Activated CD8-positive, alpha-beta memory T cell treated with anti-CD3 and anti-CD28 coated beads for 48 hours (primary cell): ENCODE measurements around the gene EFCC1.

Experiments
- DNase-seq, 3 experiments: peaks; one replicate each; pipeline ENCODE4 v3.0.0-alpha.2; 2020; ENCODE audit warnings: low read depth in 2 of 3, low spot score in 2 of 3

The EFCC1 gene

GRCh38 chr3:129014793-129015345 lies 13.8 kb downstream of the EFCC1 start:
- no peak for DNase-seq

- DNase-seq = no peak
These were observed 14.4 kb downstream of the EFCC1 start for GRCh38 chr3:129015388-129016105.

- no peak for DNase-seq
These were observed 15.2 kb downstream of the EFCC1 start for GRCh38 chr3:129016356-129016719.

- no peak for DNase-seq
These were observed 15.8 kb downstream of the EFCC1 start for GRCh38 chr3:129016720-129017483.

- no peak for DNase-seq
These were observed 16.4 kb downstream of the EFCC1 start for GRCh38 chr3:129017484-129017899.

- DNase-seq = no peak
These were observed 17.2 kb downstream of the EFCC1 start for GRCh38 chr3:129018271-129018670.

GRCh38 chr3:129018751-129019150 lies 17.6 kb downstream of the EFCC1 start:
- DNase-seq = no peak

- DNase-seq = no peak
These were observed 18.2 kb downstream of the EFCC1 start for GRCh38 chr3:129019266-129019665.

- no peak for DNase-seq
These were observed 19.6 kb downstream of the EFCC1 start for GRCh38 chr3:129020691-129021090.

GRCh38 chr3:129021140-129021551 lies 20.0 kb downstream of the EFCC1 start:
- DNase-seq = no peak

GRCh38 chr3:129022114-129023007 lies 21.3 kb downstream of the EFCC1 start:
- DNase-seq = no peak

- DNase-seq = no peak
These were observed 21.9 kb downstream of the EFCC1 start for GRCh38 chr3:129023008-129023358.

GRCh38 chr3:129023909-129024308 lies 22.8 kb downstream of the EFCC1 start:
- DNase-seq = no peak

- DNase-seq = no peak
These were observed 24.0 kb downstream of the EFCC1 start for GRCh38 chr3:129025108-129025507.

GRCh38 chr3:129025691-129026435 lies 24.8 kb downstream of the EFCC1 start:
- DNase-seq = no peak

GRCh38 chr3:129026728-129027543 lies 25.8 kb downstream of the EFCC1 start:
- peak; percentile 75 to 83 (median 78) for DNase-seq

- DNase-seq = no peak
These were observed 26.4 kb downstream of the EFCC1 start for GRCh38 chr3:129027544-129027880.

GRCh38 chr3:129028866-129029265 lies 27.8 kb downstream of the EFCC1 start:
- no peak for DNase-seq

GRCh38 chr3:129030611-129031010 lies 29.5 kb downstream of the EFCC1 start:
- no peak for DNase-seq
